Activated CD8-positive, alpha-beta T cell treated with anti-CD3 and anti-CD28 coated beads, Interleukin-2, amount 10 ng/mL, durations not matched to agents 7 days and 5 days (primary cell): ENCODE measurements around the gene FFAR3. TPM values are rescaled to one million over a fixed set of nuclear protein-coding genes. Genes with fewer than 3 reads are reported as not detected.

Experiments
- ATAC-seq: fragments of 150-1000 bp; cut with Tn5 transposase; one replicate; pipeline ENCODE4 v1.10.0; 2021; ENCODE audit warnings: moderate library complexity
- CTCF ChIA-PET: fragments of 350-600 bp; sonication (Branson Sonifier 250); formaldehyde crosslinking; loops from one replicate; lab custom pipeline; 2021; ENCODE audit warnings: antibody characterized with exemption; lab: Charles Lee
- POLR2A ChIA-PET: fragments of 350-600 bp; sonication (Branson Sonifier 250); formaldehyde crosslinking; loops from one replicate; lab custom pipeline; 2021; ENCODE audit warnings: antibody characterized with exemption; lab: Charles Lee
- DNase-seq: peaks from one replicate; pipeline ENCODE4 v3.0.0-alpha.2; 2020
- H3K27ac Mint-ChIP-seq: one replicate; pipeline ENCODE4 v1.8.0; 2021; ENCODE audit warnings: mild to moderate bottlenecking, mixed read lengths
- H3K27me3 Mint-ChIP-seq: one replicate; pipeline ENCODE4 v1.8.0; 2021; ENCODE audit warnings: low read depth, mixed read lengths
- H3K36me3 Mint-ChIP-seq: one replicate; pipeline ENCODE4 v1.8.0; 2021; ENCODE audit warnings: low read depth, mixed read lengths
- H3K4me1 Mint-ChIP-seq: one replicate; pipeline ENCODE4 v1.8.0; 2021; ENCODE audit warnings: low read depth, mixed read lengths
- H3K4me3 Mint-ChIP-seq: one replicate; pipeline ENCODE4 v1.8.0; 2021; ENCODE audit warnings: mild to moderate bottlenecking, mixed read lengths
- H3K9me3 Mint-ChIP-seq: one replicate; pipeline ENCODE4 v1.8.0; 2022; ENCODE audit warnings: mixed read lengths; ENCODE audit not compliant: insufficient read depth
- total RNA-seq, 2 experiments: library from RNA; stranded (reverse); gene quantifications; one replicate each; pipeline ENCODE4 v1.2.3, GENCODE V29; 2021

FFAR3 gene
- total RNA-seq, 2 experiments from 2014 or later, result not detected

GRCh38 chr19:35346193-35347052 lies 11.8 kb upstream of the FFAR3 start:
- Mint-ChIP-seq H3K27ac (peak overlapping the region; percentile 50), H3K4me3 (peak overlapping the region; percentile 51), H3K27me3 (peaks cover 12% of the 10 kb centered on the region), H3K4me1 (peaks cover 31% of the 10 kb centered on the region), H3K9me3 (no peaks in the 10 kb centered on the region), H3K36me3 (no peaks in the 10 kb centered on the region)
- CTCF ChIA-PET, result interaction anchor here (1.0 to 3.3 kb wide), 4 partner anchors 13 to 149 kb away, joined by 3 to 18 read pairs (median 6); no protein-coding TSS in a partner anchor
- POLR2A ChIA-PET, result interaction anchor here (1.0 kb wide), 1 partner anchor 10 kb away, joined by 4 read pairs; no protein-coding TSS in a partner anchor
- ATAC-seq (peak; percentile 65), DNase-seq (peak; percentile 78)

- ChIA-PET POLR2A (interaction anchor here (1.0 kb wide), 1 partner anchor 11 kb away, joined by 4 read pairs; no protein-coding TSS in a partner anchor), CTCF (interaction anchor here (0.8 to 3.3 kb wide), 6 partner anchors 10 to 148 kb away, joined by 3 to 18 read pairs (median 4); no protein-coding TSS in a partner anchor)
- no peaks in the 10 kb centered on the region for H3K9me3 Mint-ChIP-seq
- H3K27ac Mint-ChIP-seq, result peak within 1 kb of the TSS; percentile 50
- no peaks in the 10 kb centered on the region for H3K36me3 Mint-ChIP-seq
- ATAC-seq (peak; percentile 70), DNase-seq (peak; percentile 55)
- H3K4me3 Mint-ChIP-seq, result peak within 1 kb of the TSS; percentile 51
- peaks cover 10% of the 10 kb centered on the region for H3K27me3 Mint-ChIP-seq
- H3K4me1 Mint-ChIP-seq, result peaks cover 31% of the 10 kb centered on the region
These were observed 10.9 kb upstream of the FFAR3 start, which contains the start of gene FFAR1 for GRCh38 chr19:35347171-35347929. Gene FFAR1, plus strand, starts transcription at chr19:35347902. Its CDS starts 3,650 bp downstream, at chr19:35351552.

- Mint-ChIP-seq H3K27me3 (peaks cover 9% of the 10 kb centered on the region), H3K27ac (peak overlapping the region; percentile 50), H3K4me3 (peak overlapping the region; percentile 51), H3K4me1 (peaks cover 35% of the 10 kb centered on the region), H3K36me3 (no peaks in the 10 kb centered on the region), H3K9me3 (no peaks in the 10 kb centered on the region)
- no peak for DNase-seq
- POLR2A ChIA-PET, result no interaction called here
- ATAC-seq, result no peak
- CTCF ChIA-PET, result interaction anchor here (0.8 to 3.3 kb wide), 5 partner anchors 10 to 147 kb away, joined by 3 to 18 read pairs (median 4); no protein-coding TSS in a partner anchor
These were observed 10.3 kb upstream of the FFAR3 start for GRCh38 chr19:35347930-35348298.

GRCh38 chr19:35348911-35349611 lies 9.2 kb upstream of the FFAR3 start:
- peaks cover 4% of the 10 kb centered on the region for H3K27me3 Mint-ChIP-seq
- CTCF ChIA-PET, result interaction anchor here (1.1 to 3.3 kb wide), 4 partner anchors 15 to 146 kb away, joined by 3 to 18 read pairs (median 6); no protein-coding TSS in a partner anchor
- H3K4me1 Mint-ChIP-seq, result peaks cover 36% of the 10 kb centered on the region
- POLR2A ChIA-PET, result no interaction called here
- H3K36me3 Mint-ChIP-seq, result no peaks in the 10 kb centered on the region
- no peak for DNase-seq
- H3K27ac Mint-ChIP-seq, result no peak overlapping the region
- no peaks in the 10 kb centered on the region for H3K9me3 Mint-ChIP-seq
- H3K4me3 Mint-ChIP-seq, result no peak overlapping the region
- ATAC-seq, result no peak

- ChIA-PET POLR2A (no interaction called here), CTCF (interaction anchor here (1.1 to 3.3 kb wide), 4 partner anchors 16 to 146 kb away, joined by 3 to 18 read pairs (median 6); no protein-coding TSS in a partner anchor)
- H3K4me3 Mint-ChIP-seq, result no peak overlapping the region
- DNase-seq (no peak), ATAC-seq (no peak)
- H3K27me3 Mint-ChIP-seq, result peaks cover 4% of the 10 kb centered on the region
- no peak overlapping the region for H3K27ac Mint-ChIP-seq
- peaks cover 36% of the 10 kb centered on the region for H3K4me1 Mint-ChIP-seq
- no peaks in the 10 kb centered on the region for H3K36me3 Mint-ChIP-seq
- no peaks in the 10 kb centered on the region for H3K9me3 Mint-ChIP-seq
These were observed 8.4 kb upstream of the FFAR3 start for GRCh38 chr19:35349614-35350521.

GRCh38 chr19:35350591-35350990 lies 7.7 kb upstream of the FFAR3 start:
- Mint-ChIP-seq H3K27ac (no peak overlapping the region), H3K9me3 (no peaks in the 10 kb centered on the region), H3K4me3 (no peak overlapping the region), H3K36me3 (no peaks in the 10 kb centered on the region), H3K4me1 (peaks cover 35% of the 10 kb centered on the region), H3K27me3 (peaks cover 4% of the 10 kb centered on the region)
- ChIA-PET CTCF (interaction anchor here (0.8 to 1.2 kb wide), 4 partner anchors 113 to 144 kb away, joined by 3 read pairs; no protein-coding TSS in a partner anchor), POLR2A (no interaction called here)
- DNase-seq (no peak), ATAC-seq (no peak)

- Mint-ChIP-seq H3K4me3 (no peak overlapping the region), H3K9me3 (no peaks in the 10 kb centered on the region), H3K27me3 (peaks cover 3% of the 10 kb centered on the region), H3K27ac (no peak overlapping the region), H3K36me3 (no peaks in the 10 kb centered on the region), H3K4me1 (peaks cover 25% of the 10 kb centered on the region)
- CTCF ChIA-PET, result interaction anchor here (0.8 to 3.2 kb wide), 11 partner anchors 18 to 146 kb away, joined by 3 to 73 read pairs (median 4); no protein-coding TSS in a partner anchor
- POLR2A ChIA-PET, result no interaction called here
- ATAC-seq (no peak), DNase-seq (no peak)
These were observed 6.7 kb upstream of the FFAR3 start for GRCh38 chr19:35351411-35352176.

- Mint-ChIP-seq H3K36me3 (no peaks in the 10 kb centered on the region), H3K4me1 (peaks cover 20% of the 10 kb centered on the region), H3K27ac (no peak overlapping the region), H3K9me3 (no peaks in the 10 kb centered on the region), H3K27me3 (peaks cover 3% of the 10 kb centered on the region), H3K4me3 (no peak overlapping the region)
- DNase-seq, result no peak
- POLR2A ChIA-PET, result interaction anchor here (1.5 kb wide), 1 partner anchor 116 kb away, joined by 5 read pairs; no protein-coding TSS in a partner anchor
- ATAC-seq, result no peak
- CTCF ChIA-PET, result interaction anchor here (0.8 to 3.2 kb wide), 16 partner anchors 19 to 196 kb away, joined by 3 to 73 read pairs (median 4); no protein-coding TSS in a partner anchor
These were observed 6.1 kb upstream of the FFAR3 start for GRCh38 chr19:35352177-35352447.

- Mint-ChIP-seq H3K27me3 (peaks cover 3% of the 10 kb centered on the region), H3K36me3 (no peaks in the 10 kb centered on the region), H3K27ac (no peak overlapping the region), H3K9me3 (no peaks in the 10 kb centered on the region), H3K4me1 (peaks cover 17% of the 10 kb centered on the region), H3K4me3 (no peak overlapping the region)
- DNase-seq (peak; percentile 83), ATAC-seq (peak; percentile 74)
- ChIA-PET POLR2A (interaction anchor here (1.2 to 1.5 kb wide), 2 partner anchors 110 to 116 kb away, joined by 5 read pairs; no protein-coding TSS in a partner anchor), CTCF (interaction anchor here (0.6 to 3.2 kb wide), 32 partner anchors 10 to 295 kb away, joined by 3 to 73 read pairs (median 4); partner anchors contain the start of gene COX6B1)
These were observed 5.6 kb upstream of the FFAR3 start for GRCh38 chr19:35352448-35353304.
